Ovary (tissue), 3 donors: ENCODE results near the gene NABP1.

Source experiments
- EP300 ChIP-seq: sonication (generic); formaldehyde crosslinking; IDR thresholded peaks from one replicate; pipeline ENCODE4 v1.6.1; 2017; ENCODE audit warnings: antibody characterized with exemption
- POLR2A ChIP-seq: fragments of 450-650 bp; IDR thresholded peaks from one replicate; pipeline ENCODE4 v1.6.1; 2017; ENCODE audit warnings: antibody characterized with exemption, mild to moderate bottlenecking, moderate library complexity
- TF ChIP-seq, protein P1 (sequence below), 3 donors: fragments of 450-650 bp in 2 of 3; fragments of 200-600 bp in 1 of 3; IDR thresholded peaks; one replicate each; pipeline versions ENCODE4 v1.5.1 to v1.8.0; 2016 to 2022; ENCODE audit warnings: antibody characterized with exemption in 3 of 3, mild to moderate bottlenecking in 1 of 3
- donor health status: DM: no; HTN: no; CAD: no.

DNA sequence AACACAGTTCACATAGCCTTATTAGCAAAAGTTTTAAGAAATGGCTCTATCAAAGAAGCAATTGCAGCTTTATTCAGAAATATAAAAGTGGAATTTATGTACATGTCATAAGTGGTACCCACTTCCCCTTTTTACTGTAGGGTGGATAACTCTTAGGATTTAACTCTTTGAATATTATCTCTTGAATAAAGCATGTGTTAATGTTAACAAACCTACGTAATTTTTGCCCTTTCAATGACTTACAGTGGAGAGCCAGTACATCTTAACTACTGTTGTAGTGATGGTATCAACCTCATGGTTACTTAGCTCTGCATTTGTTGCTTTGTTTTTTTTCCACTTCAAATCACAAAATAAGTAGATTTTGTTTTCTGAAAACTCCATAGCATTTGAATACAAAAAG, 8.8 kb downstream of the NABP1 start:
- TF ChIP-seq POLR2A (no peak), EP300 (no peak)
- TF ChIP-seq, protein P1, sequence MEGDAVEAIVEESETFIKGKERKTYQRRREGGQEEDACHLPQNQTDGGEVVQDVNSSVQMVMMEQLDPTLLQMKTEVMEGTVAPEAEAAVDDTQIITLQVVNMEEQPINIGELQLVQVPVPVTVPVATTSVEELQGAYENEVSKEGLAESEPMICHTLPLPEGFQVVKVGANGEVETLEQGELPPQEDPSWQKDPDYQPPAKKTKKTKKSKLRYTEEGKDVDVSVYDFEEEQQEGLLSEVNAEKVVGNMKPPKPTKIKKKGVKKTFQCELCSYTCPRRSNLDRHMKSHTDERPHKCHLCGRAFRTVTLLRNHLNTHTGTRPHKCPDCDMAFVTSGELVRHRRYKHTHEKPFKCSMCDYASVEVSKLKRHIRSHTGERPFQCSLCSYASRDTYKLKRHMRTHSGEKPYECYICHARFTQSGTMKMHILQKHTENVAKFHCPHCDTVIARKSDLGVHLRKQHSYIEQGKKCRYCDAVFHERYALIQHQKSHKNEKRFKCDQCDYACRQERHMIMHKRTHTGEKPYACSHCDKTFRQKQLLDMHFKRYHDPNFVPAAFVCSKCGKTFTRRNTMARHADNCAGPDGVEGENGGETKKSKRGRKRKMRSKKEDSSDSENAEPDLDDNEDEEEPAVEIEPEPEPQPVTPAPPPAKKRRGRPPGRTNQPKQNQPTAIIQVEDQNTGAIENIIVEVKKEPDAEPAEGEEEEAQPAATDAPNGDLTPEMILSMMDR (IDR thresholded peaks at IDR 0.05): no peak
